VCaP (cell line): ENCODE results near the gene AUTS2.

Experiments
- H3K27ac ChIP-seq: fragments of 450-650 bp; 2 replicates; pipeline ENCODE4 v1.5.1; 2017
- CTCF ChIP-seq: fragments of 450-650 bp; conservative IDR thresholded peaks from 2 replicates; pipeline ENCODE4 v1.5.1; 2017; ENCODE audit warnings: mild to moderate bottlenecking, moderate library complexity

Gene AUTS2

GRCh38 chr7:70384891-70385290 lies 786.6 kb downstream of the AUTS2 start:
- H3K27ac ChIP-seq, result no peak overlapping the region

GRCh38 chr7:70387217-70387616 lies 788.9 kb downstream of the AUTS2 start:
- H3K27ac ChIP-seq, result no peak overlapping the region
- TF ChIP-seq CTCF, result no peak

More at GRCh38 chr7:70384891-70385290, 786.6 kb downstream of the AUTS2 start:
- TF ChIP-seq CTCF, result no peak

- no peak for TF ChIP-seq CTCF
- no peak overlapping the region for H3K27ac ChIP-seq
Observed at GRCh38 chr7:70389531-70390151, 791.4 kb downstream of the AUTS2 start.

GRCh38 chr7:70390251-70390650 lies 792.0 kb downstream of the AUTS2 start:
- no peak overlapping the region for H3K27ac ChIP-seq
- no peak for TF ChIP-seq CTCF

- no peak for TF ChIP-seq CTCF
- no peak overlapping the region for H3K27ac ChIP-seq
Observed at GRCh38 chr7:70392256-70392876, 794.1 kb downstream of the AUTS2 start.

- H3K27ac ChIP-seq, result no peak overlapping the region
- TF ChIP-seq CTCF, result no peak
Observed at GRCh38 chr7:70392877-70393435, 794.7 kb downstream of the AUTS2 start.

GRCh38 chr7:70393956-70394355 lies 795.7 kb downstream of the AUTS2 start:
- H3K27ac ChIP-seq, result no peak overlapping the region
- TF ChIP-seq CTCF, result no peak
